ENCODE results near the gene TAAR8.

DNA sequence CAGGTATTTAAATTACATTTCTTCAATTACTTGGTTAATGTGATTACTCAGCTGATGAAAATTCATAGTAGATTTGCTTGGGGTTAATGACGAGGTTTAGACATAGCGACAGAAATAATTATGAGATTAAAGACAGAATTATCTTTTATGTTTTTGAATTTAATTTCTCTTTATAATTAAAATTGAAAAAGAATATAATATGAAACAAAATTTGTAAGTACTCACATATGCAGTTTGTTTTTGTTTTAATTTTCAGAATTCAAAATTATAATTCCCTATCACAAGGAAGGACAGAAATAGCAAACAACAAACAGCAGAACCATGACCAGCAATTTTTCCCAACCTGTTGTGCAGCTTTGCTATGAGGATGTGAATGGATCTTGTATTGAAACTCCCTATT, at the start of gene TAAR8:
- TF ChIP-seq FOXM1 (IDR thresholded peaks at IDR 0.05; ENCODE audit: borderline replicate concordance, low read depth) (no peak), TAF1 (IDR thresholded peaks at IDR 0.05; ENCODE audit: low read depth) (no peak), RAD21 (IDR thresholded peaks at IDR 0.05; ENCODE audit: low read depth) (no peak), EP300 (IDR thresholded peaks at IDR 0.05; ENCODE audit: borderline replicate concordance) (no peak), EGR1 (IDR thresholded peaks at IDR 0.05) (no peak), CREB1 (IDR thresholded peaks at IDR 0.05; ENCODE audit: low read depth) (no peak)
- TF ChIP-seq, protein P1, sequence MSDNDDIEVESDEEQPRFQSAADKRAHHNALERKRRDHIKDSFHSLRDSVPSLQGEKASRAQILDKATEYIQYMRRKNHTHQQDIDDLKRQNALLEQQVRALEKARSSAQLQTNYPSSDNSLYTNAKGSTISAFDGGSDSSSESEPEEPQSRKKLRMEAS (IDR thresholded peaks at IDR 0.05), result no peak
